Left cardiac atrium (tissue), 4 donors: Measurements from ENCODE around the gene DUX4. TPM values are rescaled to one million over a fixed set of nuclear protein-coding genes. Genes with fewer than 3 reads are reported as not detected.
"Not testable (repeated sequence)": the region's sequence is repeated elsewhere in the genome, so short reads cannot be mapped to it uniquely, and the experiment has no call there.

Experiments used
- ATAC-seq, 2 donors: fragments of 200-7000 bp; cut with Tn5 transposase; one replicate each; pipeline ENCODE4 v1.9.1; 2020; ENCODE audit warnings: mild to moderate bottlenecking in 2 of 2, moderate library complexity in 2 of 2
- DNase-seq: peaks from one replicate; pipeline ENCODE4 v3.0.0-alpha.2; 2020
- intact Hi-C, 2 donors: fragments of 100-400 bp; cut with DNase I; formaldehyde crosslinking; loops; one replicate each; pipeline versions ENCODE4 v1.14.1 to v1.15.1; 2022 to 2023
- long read RNA-seq: library from polyadenylated mRNA; unstranded; transcript quantifications from one replicate; pipeline ENCODE4 v2.0.0, GENCODE V29; 2021
- total RNA-seq, 2 donors: library from RNA; stranded (reverse); fragmentation: NEBNext Ultra II Directional; extraction: Animal tissue kit (Norgen Biotek cat#: 25700); gene quantifications; one replicate each; pipeline ENCODE4 v1.2.1, GENCODE V29; 2021
- donor health status: DM: no; HTN: yes; CAD: no.
- donor health status: DM: no; HTN: yes; CAD: no; lungs with severe emphysema.
- donor health status: DM: yes; HTN: yes; CAD: no.
- donor health status: Dilated cardiomyopathy.

The DUX4 gene
- total RNA-seq, result not detected
- long read RNA-seq, result 0 reads

GRCh38 chr4:190173428-190173827 is at the start of gene DUX4:
Gene DUX4 (plus strand): TSS chr4:190173774. CDS start chr4:190173774, 0 bp downstream.
- intact Hi-C loops, ATAC-seq, DNase-seq: not testable (repeated sequence)

- DNase-seq, ATAC-seq, intact Hi-C loops: not testable (repeated sequence)
Measured at GRCh38 chr4:190175436-190175835, 1.9 kb downstream of the DUX4 start.

- intact Hi-C loops, DNase-seq: not testable (repeated sequence)
- peak; percentile 16 to 69 for ATAC-seq
Measured at GRCh38 chr4:190177727-190178605, 4.4 kb downstream of the DUX4 start.

GRCh38 chr4:190178606-190178990 is 5.0 kb downstream of the DUX4 start:
- DNase-seq, intact Hi-C loops: not testable (repeated sequence)
- peak; percentile 16 to 26 for ATAC-seq

- DNase-seq, intact Hi-C loops: not testable (repeated sequence)
- peak; percentile 64 to 81 for ATAC-seq
Measured at GRCh38 chr4:190179030-190179739, 5.6 kb downstream of the DUX4 start.

- DNase-seq, intact Hi-C loops: not testable (repeated sequence)
- ATAC-seq, result peak; percentile 43 to 61
Measured at GRCh38 chr4:190179740-190180094, 6.1 kb downstream of the DUX4 start.

- intact Hi-C loops, ATAC-seq, DNase-seq: not testable (repeated sequence)
Measured at GRCh38 chr4:190180947-190181346, 7.4 kb downstream of the DUX4 start.

DNA sequence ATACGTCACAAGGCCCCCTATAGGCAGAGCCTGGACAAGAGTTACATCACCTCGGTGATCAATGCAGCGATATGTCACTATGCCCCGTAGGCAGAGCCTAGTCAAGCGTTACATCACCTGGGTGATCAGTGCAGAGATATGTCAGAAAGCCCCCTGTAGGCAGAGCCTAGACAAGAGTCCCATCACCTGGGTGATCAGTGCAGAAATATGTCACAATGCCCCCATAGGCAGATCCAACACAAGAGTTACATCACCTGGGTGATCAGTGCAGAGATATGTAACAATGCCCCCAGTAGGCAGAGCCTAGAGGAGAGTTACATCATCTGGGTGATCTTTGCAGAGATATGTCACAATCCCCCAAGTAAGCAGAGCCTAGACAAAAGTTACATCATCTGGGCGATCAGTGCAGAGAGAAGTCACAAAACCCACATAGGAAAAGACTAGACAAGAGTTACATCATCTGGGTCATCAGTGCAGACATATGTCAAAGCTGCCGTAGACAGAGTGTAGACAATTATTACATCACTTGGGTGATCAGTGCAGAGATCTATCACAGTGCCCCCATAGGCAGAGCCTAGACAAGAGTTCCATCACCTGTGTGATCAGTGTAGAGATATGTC is 8.0 kb downstream of the DUX4 start:
- DNase-seq, intact Hi-C loops, ATAC-seq: not testable (repeated sequence)

GRCh38 chr4:190203510-190203909 is 29.9 kb downstream of the DUX4 start:
- intact Hi-C loops, DNase-seq, ATAC-seq: not testable (repeated sequence)

Other genes starting within 250 kb of the DUX4 start
- gene FRG1, start 232.9 kb upstream of the DUX4 start, total RNA-seq, result 10 to 100 TPM; 31.9 to 34.6 TPM
- gene FRG2, start 146.5 kb upstream of the DUX4 start, total RNA-seq, result not detected
- not detected for gene DBET, start 109.3 kb upstream of the DUX4 start, total RNA-seq